ENCODE measurements around the gene DCLRE1A.

DCLRE1A gene

DNA sequence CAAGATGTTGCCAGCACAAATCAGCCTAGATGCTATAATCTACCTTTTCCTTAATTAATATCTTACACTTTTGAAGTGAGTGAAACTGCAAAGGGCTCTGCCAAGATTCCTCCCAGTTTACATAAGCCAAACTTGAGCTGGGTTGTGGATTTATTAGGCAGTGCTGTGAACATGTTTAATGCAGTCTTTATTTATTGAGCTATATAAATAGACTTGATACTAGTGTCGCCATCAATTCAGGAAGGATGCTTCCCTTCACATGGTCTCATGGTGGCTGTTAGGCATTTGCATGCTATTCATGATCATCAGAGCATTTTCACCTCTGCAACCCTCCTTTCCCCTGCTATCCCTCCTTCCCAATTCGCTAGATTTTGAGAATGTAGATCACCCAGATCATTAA, 62.2 kb downstream of the DCLRE1A start:
- Mint-ChIP-seq H3K9me3 (no peaks in the 10 kb centered on the region), H3K4me3 (no peak overlapping the region), H3K27ac (no peak overlapping the region), H3K36me3 (no peaks in the 10 kb centered on the region), H3K4me1 (no peaks in the 10 kb centered on the region), H3K27me3 (peaks cover 19% of the 10 kb centered on the region)
- CTCF ChIA-PET, result interaction anchor here (1.7 kb wide), 1 partner anchor 11 kb away, joined by 4 read pairs; no protein-coding TSS in a partner anchor
- DNase-seq, result no peak

DNA sequence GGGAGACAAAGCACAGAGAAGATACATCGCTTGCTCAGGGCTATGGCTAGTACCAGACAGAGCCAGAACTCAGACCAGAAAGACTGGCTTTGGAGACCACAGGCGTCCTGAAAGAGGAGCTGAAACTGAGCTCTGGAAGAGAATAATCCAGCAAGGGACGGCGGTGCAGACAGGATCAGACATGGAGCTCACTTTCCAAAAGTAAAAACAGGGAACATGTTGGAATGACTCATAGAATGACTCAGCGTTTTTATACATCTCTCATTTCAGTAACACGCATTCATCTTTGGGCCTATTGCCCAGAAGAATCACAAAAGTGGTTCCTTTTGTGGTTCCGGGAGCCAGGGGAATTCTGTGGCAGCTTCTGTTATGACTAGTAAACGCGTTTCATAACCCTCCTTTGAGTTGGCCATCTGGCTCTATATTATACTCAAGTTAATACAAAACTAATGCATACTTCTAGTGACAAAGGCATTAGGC, 65.2 kb downstream of the DCLRE1A start:
- no peaks in the 10 kb centered on the region for H3K36me3 Mint-ChIP-seq
- no peaks in the 10 kb centered on the region for H3K4me1 Mint-ChIP-seq
- H3K27me3 Mint-ChIP-seq, result peaks cover 11% of the 10 kb centered on the region
- no peak overlapping the region for H3K27ac Mint-ChIP-seq
- DNase-seq, result no peak
- H3K9me3 Mint-ChIP-seq, result no peaks in the 10 kb centered on the region
- CTCF ChIA-PET, result no interaction called here
- no peak overlapping the region for H3K4me3 Mint-ChIP-seq
